Bronchial epithelial cell (primary cell): ENCODE data around the gene MRPS27. TPM values are rescaled to one million over a fixed set of nuclear protein-coding genes. Genes with fewer than 3 reads are reported as not detected.

Experiments
- DNase-seq: peaks from one replicate; pipeline ENCODE4 v3.0.0-alpha.2; 2010; ENCODE audit warnings: low read depth
- FAIRE-seq: peaks from 2 replicates; lab custom pipeline; 2011; peaks lifted over from hg19 to GRCh38; lab: Jason Lieb, UNC
- H3K27me3 ChIP-seq: 2 replicates; pipeline ENCODE4 v1.5.1; 2011; ENCODE audit warnings: low read length; ENCODE audit not compliant: control insufficient read depth, insufficient read depth
- H3K36me3 ChIP-seq: 2 replicates; pipeline ENCODE4 v1.5.1; 2011; ENCODE audit warnings: low read length; ENCODE audit not compliant: control insufficient read depth, insufficient read depth
- H3K4me3 ChIP-seq: 2 replicates; pipeline ENCODE4 v1.5.1; 2011; ENCODE audit warnings: mild to moderate bottlenecking, low read depth, low read length, control low read depth
- total RNA-seq: library from RNA; depleted of rRNA; stranded (reverse); fragments of >200 nt; gene quantifications from 2 replicates; pipeline ENCODE4 v1.2.1, GENCODE V29; 2014
- TF ChIP-seq, protein P1 (sequence below): IDR thresholded peaks from 2 replicates; pipeline ENCODE4 v1.5.1; 2011; ENCODE audit warnings: mild to moderate bottlenecking, moderate library complexity, low read length, control low read depth, inconsistent platforms; ENCODE audit not compliant: insufficient read depth, severe bottlenecking

The MRPS27 gene
- 32.8 and 53.4 TPM in 2 replicates for total RNA-seq

DNA sequence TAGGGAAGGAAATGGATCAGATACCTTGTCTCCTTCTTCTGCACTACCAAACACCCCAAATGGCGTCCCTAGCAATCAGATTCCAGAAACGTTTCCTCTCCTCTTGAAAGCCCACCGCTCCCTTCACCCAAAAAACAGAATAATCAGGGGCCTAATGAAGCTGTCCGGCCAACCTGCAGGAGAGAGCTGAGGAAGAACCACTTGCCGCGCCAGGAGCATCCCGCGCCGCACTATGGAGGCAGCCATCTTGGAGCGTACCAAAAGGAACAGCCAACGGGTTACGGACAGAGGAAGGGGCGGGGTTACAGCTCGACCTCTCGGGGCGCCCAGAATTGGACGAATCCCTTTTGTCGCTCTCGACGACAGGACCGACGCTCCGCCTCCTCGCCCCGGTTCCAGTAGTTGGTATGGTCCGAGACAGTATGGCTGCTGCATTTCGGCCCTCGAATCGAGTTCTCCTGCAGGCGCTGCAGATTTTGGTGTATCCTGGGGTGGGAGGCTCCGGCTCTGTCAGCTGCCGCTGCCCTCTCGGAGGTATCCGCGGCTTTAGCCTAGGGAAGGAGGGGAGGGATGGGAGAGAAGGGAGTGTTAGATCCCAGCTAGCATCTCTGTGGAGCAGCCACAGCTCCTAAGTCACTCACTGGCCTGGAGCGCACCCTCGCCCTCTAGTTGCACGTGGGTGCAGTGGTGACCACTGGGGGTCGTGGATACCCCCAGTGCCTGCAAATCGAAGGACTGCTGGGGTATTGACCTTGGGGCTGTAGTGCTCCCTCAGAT, at the start of gene MRPS27, which contains the start of gene PTCD2:
Gene MRPS27 (minus strand): TSS at position 265 of the 777 bp plus-strand sequence. CDS start 19 bp downstream, at position 246.
Gene PTCD2 (plus strand): TSS at position 398 of the 777 bp plus-strand sequence. CDS start 10 bp downstream, at position 408.
- peak; percentile 93 for DNase-seq
- Histone ChIP-seq H3K36me3 (peaks cover 1% of the 10 kb centered on the region), H3K27me3 (no peaks in the 10 kb centered on the region), H3K4me3 (peak within 1 kb of the TSS; percentile 73)
- FAIRE-seq = peak; percentile 50
- TF ChIP-seq, protein P1, sequence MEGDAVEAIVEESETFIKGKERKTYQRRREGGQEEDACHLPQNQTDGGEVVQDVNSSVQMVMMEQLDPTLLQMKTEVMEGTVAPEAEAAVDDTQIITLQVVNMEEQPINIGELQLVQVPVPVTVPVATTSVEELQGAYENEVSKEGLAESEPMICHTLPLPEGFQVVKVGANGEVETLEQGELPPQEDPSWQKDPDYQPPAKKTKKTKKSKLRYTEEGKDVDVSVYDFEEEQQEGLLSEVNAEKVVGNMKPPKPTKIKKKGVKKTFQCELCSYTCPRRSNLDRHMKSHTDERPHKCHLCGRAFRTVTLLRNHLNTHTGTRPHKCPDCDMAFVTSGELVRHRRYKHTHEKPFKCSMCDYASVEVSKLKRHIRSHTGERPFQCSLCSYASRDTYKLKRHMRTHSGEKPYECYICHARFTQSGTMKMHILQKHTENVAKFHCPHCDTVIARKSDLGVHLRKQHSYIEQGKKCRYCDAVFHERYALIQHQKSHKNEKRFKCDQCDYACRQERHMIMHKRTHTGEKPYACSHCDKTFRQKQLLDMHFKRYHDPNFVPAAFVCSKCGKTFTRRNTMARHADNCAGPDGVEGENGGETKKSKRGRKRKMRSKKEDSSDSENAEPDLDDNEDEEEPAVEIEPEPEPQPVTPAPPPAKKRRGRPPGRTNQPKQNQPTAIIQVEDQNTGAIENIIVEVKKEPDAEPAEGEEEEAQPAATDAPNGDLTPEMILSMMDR = peak; percentile 31

DNA sequence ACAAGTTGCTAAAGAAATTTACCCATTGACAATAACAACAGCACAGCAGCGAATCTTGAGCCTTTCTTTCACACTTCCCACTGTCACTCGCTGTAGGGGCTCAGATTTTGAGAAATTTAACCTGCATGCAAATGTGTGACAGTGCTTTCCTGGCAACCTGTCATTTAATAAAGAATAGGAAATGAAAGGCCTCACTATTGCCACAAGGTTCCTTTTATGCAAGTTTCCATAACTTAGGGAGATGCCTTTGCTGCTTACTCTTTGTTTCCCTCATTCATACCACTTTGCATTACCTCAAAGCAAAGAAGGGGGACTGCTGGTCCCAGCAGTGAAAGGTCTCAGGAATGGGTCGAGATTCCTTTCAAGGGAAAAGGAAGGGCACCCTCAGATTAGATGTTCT, 49.7 kb upstream of the MRPS27 start:
- Histone ChIP-seq H3K4me3 (no peak overlapping the region), H3K36me3 (no peaks in the 10 kb centered on the region), H3K27me3 (no peaks in the 10 kb centered on the region)
- FAIRE-seq (no peak), DNase-seq (no peak)
- TF ChIP-seq, protein P1 = no peak

DNA sequence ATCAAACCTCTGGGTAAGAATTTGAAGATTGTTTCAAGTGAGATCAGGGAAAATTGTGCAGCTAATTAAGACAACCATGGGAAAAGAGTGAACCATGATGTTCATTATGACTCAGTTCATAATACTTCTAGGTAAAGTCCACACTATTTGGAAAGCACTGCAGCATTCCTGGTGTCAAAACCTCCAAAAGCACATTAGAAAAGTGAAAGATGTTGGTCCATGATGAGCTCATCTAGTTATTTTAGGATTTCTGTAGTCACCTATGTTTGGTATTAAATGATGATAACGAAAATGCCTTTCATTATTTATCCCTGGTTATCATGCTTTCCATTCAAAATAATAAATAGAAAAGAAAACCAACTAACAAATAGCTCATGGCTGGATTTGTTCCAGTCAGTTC, 49.3 kb upstream of the MRPS27 start:
- TF ChIP-seq, protein P1 = no peak

DNA sequence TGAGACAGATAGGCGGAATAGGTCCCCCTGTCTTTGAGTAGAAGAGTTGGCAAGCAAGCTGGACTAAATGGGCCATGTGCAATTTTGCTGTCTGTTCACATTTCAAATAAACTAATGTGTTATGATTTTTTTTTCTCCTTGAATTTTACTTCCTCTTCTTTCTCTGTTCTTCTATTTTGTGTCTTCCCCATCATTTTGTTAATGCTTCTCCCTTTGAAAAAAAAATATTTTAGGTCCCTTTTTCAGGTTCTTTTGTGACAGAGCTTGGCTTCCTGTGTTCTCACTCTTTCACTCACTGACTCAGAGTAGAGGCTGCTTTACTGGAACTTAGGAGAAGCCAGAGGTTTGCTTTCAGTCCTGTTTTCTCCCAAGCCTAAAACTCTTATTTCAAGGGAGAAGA, 48.2 kb upstream of the MRPS27 start:
- no peaks in the 10 kb centered on the region for H3K36me3 ChIP-seq
- H3K27me3 ChIP-seq = no peaks in the 10 kb centered on the region
- TF ChIP-seq, protein P1 = no peak
- H3K4me3 ChIP-seq = no peak overlapping the region
- FAIRE-seq = no peak
- DNase-seq = peak; percentile 33

More for the DNA sequence above, 49.3 kb upstream of the MRPS27 start:
- DNase-seq (no peak), FAIRE-seq (no peak)
- H3K4me3 ChIP-seq = no peak overlapping the region
- H3K36me3 ChIP-seq = no peaks in the 10 kb centered on the region
- H3K27me3 ChIP-seq = no peaks in the 10 kb centered on the region

DNA sequence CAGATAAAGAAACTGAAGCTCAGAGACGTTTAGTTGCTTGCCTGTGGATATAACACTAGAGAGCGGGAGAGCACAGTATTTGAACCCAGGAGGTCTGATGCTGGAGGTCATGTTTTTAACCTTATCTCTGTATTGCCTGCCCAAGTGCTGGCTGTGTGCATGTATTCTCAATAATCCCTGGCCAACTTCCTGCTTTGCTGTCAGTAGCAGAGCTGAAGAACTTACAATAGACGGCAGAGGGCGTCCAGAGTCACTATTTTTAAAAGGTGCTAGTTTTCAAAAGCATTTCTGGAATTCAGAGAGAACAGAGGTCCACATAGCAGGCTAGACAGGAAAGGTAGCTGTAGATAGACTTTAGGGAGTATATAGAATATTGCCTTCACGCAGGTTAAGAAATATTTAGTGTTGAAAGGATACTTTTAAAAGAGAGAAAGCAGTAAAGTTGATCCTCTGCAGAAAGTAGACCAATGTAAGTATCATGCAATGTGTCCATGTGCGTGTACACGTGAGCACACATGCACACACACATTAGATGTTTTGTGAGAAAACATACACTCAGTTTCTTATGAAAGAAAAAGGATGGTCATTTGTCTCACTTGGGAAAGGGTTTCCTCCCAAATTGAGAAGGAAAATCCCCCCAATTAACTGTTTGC, 46.4 kb upstream of the MRPS27 start:
- Histone ChIP-seq H3K4me3 (no peak overlapping the region), H3K36me3 (peaks cover 1% of the 10 kb centered on the region), H3K27me3 (no peaks in the 10 kb centered on the region)
- peak; percentile 71 for DNase-seq
- FAIRE-seq = no peak
- TF ChIP-seq, protein P1 = peak; percentile 59
